Lower leg skin (tissue), 3 donors: ENCODE results near the gene RNF6.

Source experiments
- POLR2A ChIP-seq, 2 donors: fragments of 450-650 bp; IDR thresholded peaks; one replicate each; pipeline ENCODE4 v1.6.1; 2016 to 2017; ENCODE audit warnings: antibody characterized with exemption in 2 of 2, mild to moderate bottlenecking in 1 of 2, moderate library complexity in 1 of 2
- TF ChIP-seq, protein P1 (sequence below), 3 donors: fragments of 450-650 bp; IDR thresholded peaks; one replicate each; pipeline ENCODE4 v1.5.1; 2016; ENCODE audit warnings: antibody characterized with exemption in 3 of 3, mild to moderate bottlenecking in 3 of 3, moderate library complexity in 2 of 3

DNA sequence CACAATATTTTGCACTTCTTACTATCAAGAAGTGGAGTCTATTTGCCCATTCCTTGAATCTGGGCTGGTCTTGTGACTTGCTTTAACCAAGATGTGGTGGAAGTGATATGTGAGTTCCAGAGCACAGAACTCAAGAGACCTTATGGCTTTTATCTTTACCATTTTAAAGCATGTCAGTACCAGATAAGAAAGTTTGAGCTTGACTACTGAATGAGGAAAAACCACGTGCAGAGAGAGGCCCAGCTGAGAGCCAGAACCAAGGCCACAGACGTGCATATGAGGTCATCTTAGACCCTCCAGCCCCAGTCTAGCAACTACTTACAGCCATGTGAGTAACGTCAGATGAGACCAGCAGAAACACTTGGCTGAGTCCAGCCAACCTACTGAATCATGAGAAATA, 25.5 kb upstream of the RNF6 start:
- TF ChIP-seq, protein P1, sequence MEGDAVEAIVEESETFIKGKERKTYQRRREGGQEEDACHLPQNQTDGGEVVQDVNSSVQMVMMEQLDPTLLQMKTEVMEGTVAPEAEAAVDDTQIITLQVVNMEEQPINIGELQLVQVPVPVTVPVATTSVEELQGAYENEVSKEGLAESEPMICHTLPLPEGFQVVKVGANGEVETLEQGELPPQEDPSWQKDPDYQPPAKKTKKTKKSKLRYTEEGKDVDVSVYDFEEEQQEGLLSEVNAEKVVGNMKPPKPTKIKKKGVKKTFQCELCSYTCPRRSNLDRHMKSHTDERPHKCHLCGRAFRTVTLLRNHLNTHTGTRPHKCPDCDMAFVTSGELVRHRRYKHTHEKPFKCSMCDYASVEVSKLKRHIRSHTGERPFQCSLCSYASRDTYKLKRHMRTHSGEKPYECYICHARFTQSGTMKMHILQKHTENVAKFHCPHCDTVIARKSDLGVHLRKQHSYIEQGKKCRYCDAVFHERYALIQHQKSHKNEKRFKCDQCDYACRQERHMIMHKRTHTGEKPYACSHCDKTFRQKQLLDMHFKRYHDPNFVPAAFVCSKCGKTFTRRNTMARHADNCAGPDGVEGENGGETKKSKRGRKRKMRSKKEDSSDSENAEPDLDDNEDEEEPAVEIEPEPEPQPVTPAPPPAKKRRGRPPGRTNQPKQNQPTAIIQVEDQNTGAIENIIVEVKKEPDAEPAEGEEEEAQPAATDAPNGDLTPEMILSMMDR (IDR thresholded peaks at IDR 0.05): no peak
- no peak for TF ChIP-seq POLR2A (IDR thresholded peaks at IDR 0.05)
